ENCODE measurements around the gene AFG3L2.

- no peak for TF ChIP-seq CTCF (IDR thresholded peaks at IDR 0.05; ENCODE audit: poor library complexity)
- no peak for TF ChIP-seq EZH2 (IDR thresholded peaks at IDR 0.05; ENCODE audit: borderline replicate concordance)
These were observed 85.9 kb downstream of the AFG3L2 start for GRCh38 chr18:12291161-12291560.
